Measurements from ENCODE around the gene SEPTIN10. TPM values are rescaled to one million over a fixed set of nuclear protein-coding genes. Genes with fewer than 3 reads are reported as not detected.
A peak's percentile ranks its signal among the peaks of the same experiment; 100 is the strongest.

The SEPTIN10 gene
- total RNA-seq, 1 donor from 2014 or later = 69.2 TPM

DNA sequence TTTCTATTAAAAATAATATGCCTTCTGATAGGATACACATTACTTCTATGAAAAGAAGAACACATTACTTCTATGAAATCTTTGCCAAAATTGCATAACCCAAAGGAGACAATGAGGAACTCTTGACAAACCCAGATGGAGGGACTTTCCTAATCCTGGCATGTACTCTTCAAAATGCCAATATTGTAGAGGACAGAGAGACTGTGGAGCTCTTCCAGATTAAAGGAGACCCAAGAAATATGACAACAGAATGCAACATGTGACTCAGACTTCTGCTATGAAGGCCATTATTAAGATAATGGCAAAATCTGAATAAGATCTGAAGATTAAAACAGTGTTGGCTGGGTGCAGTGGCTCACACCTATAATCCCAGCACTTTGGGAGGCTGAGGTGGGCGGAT, 22.6 kb upstream of the SEPTIN10 start:
- Mint-ChIP-seq H3K4me1 (peaks cover 22% of the 10 kb centered on the region), H3K27ac (no peak overlapping the region), H3K27me3 (ENCODE audit: low read depth) (no peaks in the 10 kb centered on the region), H3K4me3 (no peak overlapping the region), H3K9me3 (no peaks in the 10 kb centered on the region), H3K36me3 (no peaks in the 10 kb centered on the region)
- no peak for DNase-seq (ENCODE audit: low spot score in 2 of 2, unreplicated experiment in 2 of 2)
- TF ChIP-seq, protein P1, sequence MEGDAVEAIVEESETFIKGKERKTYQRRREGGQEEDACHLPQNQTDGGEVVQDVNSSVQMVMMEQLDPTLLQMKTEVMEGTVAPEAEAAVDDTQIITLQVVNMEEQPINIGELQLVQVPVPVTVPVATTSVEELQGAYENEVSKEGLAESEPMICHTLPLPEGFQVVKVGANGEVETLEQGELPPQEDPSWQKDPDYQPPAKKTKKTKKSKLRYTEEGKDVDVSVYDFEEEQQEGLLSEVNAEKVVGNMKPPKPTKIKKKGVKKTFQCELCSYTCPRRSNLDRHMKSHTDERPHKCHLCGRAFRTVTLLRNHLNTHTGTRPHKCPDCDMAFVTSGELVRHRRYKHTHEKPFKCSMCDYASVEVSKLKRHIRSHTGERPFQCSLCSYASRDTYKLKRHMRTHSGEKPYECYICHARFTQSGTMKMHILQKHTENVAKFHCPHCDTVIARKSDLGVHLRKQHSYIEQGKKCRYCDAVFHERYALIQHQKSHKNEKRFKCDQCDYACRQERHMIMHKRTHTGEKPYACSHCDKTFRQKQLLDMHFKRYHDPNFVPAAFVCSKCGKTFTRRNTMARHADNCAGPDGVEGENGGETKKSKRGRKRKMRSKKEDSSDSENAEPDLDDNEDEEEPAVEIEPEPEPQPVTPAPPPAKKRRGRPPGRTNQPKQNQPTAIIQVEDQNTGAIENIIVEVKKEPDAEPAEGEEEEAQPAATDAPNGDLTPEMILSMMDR (IDR thresholded peaks at IDR 0.05; ENCODE audit: unreplicated experiment) = no peak

DNA sequence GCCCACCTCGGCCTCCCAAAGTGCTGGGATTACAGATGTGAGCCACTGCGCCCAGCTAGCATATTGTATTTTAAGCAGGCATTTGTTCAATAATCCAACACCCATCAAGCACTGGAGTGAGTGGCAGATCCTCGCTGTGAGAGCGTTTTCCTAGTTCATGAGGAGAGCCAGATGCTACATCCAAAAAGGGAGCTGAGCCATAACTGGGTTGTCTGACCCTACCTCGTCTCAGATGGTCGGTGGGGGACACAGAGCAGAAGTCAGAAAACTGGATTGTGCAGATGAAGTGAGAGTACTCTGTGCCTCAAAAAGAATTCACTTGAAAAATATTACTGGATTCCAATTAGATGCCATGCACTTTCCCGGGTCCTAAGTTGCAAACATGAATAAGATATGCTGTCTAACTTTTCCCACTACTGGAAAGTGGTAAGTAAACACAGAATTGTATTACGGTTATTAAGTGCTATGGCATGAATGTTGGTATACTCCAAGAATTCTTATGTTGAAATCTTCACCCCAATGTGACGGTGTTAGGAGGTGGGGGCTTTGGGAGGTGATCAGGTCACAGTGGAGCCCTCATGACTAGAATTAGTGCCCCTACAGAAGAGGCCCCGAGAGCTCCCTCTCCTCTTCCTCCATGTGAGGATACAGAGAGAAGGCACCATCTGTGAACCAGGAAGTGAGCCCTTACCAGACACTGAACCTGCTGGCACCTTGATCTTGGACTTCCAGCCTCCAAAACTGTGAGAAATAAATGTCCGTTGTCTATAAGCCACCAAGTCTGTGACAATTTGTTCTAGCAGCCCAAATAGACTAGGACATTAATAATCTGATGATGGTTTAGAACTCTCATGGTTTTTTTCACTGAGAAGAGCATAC, 21.9 kb upstream of the SEPTIN10 start:
- H3K4me1 Mint-ChIP-seq = peaks cover 22% of the 10 kb centered on the region
- no peak overlapping the region for H3K4me3 Mint-ChIP-seq
- no peaks in the 10 kb centered on the region for H3K36me3 Mint-ChIP-seq
- DNase-seq (ENCODE audit: low spot score in 2 of 2, unreplicated experiment in 2 of 2) = no peak
- H3K9me3 Mint-ChIP-seq = no peaks in the 10 kb centered on the region
- no peak overlapping the region for H3K27ac Mint-ChIP-seq
- H3K27me3 Mint-ChIP-seq (ENCODE audit: low read depth) = no peaks in the 10 kb centered on the region
- TF ChIP-seq, protein P1 (IDR thresholded peaks at IDR 0.05; ENCODE audit: unreplicated experiment) = no peak

DNA sequence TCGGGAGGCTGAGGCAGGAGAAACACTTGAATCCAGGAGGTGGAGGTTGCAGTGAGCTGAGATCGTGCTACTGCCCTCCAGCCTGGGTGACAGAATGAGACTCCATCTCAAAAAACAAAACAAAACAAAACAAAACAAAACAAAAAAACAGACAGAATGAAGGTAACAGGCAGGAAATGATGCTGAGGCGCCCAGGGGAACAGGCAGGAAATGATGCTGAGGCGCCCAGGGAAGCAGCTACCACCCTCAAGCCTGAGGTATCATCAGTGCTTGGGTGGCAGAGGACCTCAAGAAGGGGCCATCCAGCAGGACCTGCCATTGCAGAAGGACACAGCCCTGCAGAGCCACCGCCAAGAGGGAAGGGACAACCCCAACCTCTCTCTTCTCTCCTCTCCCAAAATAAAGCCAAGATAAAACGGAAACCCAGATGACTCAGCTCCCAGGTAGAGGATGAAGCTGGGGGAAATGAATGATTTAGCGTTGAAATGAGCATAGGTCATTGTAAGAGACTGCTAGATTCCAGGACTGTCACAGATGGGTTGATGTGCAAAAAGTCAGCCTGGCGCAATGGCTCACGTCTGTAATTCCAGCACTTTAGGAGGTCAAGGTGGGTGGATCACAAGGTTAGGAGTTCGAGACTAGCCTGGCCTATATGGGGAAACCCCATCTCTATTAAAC, 19.7 kb upstream of the SEPTIN10 start:
- H3K4me3 Mint-ChIP-seq = no peak overlapping the region
- no peak overlapping the region for H3K27ac Mint-ChIP-seq
- H3K4me1 Mint-ChIP-seq = peaks cover 32% of the 10 kb centered on the region
- no peaks in the 10 kb centered on the region for H3K36me3 Mint-ChIP-seq
- DNase-seq (ENCODE audit: low spot score in 2 of 2, unreplicated experiment in 2 of 2) = no peak
- TF ChIP-seq, protein P1 (IDR thresholded peaks at IDR 0.05; ENCODE audit: unreplicated experiment) = no peak
- no peaks in the 10 kb centered on the region for H3K9me3 Mint-ChIP-seq
- no peaks in the 10 kb centered on the region for H3K27me3 Mint-ChIP-seq (ENCODE audit: low read depth)

DNA sequence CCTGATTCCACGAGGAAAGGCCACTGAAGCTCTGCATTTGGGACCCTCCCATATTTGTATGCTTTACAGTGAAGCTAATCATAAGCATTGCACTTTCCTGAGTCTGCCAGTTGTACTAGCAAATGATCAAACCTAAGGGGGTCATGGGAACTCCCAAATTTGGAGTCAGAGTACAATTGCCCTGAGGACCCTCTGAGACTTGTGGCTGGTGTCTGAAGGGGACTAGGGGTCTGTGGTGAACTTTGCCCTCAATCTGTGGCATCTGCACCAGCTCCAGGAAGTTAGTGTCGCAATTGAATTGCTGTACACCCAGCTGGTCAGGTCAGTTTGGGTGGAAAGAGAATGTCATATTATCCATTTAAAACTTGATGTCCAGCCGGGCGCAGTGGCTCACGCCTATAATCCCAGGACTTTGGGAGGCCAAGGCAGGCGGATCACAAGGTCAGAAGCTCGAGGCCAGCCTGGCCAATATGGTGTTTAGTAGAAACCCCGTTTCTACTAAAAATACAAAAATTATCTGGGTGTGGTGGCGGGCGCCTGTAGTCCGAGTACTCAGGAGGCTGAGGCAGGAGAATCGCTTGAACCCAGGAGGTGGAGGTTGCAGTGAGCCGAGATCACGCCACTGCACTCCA, 18.5 kb upstream of the SEPTIN10 start:
- Mint-ChIP-seq H3K4me3 (no peak overlapping the region), H3K27me3 (ENCODE audit: low read depth) (no peaks in the 10 kb centered on the region), H3K36me3 (no peaks in the 10 kb centered on the region), H3K9me3 (no peaks in the 10 kb centered on the region), H3K4me1 (peaks cover 31% of the 10 kb centered on the region), H3K27ac (peak overlapping the region; percentile 9)
- DNase-seq (ENCODE audit: low spot score in 2 of 2, unreplicated experiment in 2 of 2) = no peak
- TF ChIP-seq, protein P1 (IDR thresholded peaks at IDR 0.05; ENCODE audit: unreplicated experiment) = no peak

DNA sequence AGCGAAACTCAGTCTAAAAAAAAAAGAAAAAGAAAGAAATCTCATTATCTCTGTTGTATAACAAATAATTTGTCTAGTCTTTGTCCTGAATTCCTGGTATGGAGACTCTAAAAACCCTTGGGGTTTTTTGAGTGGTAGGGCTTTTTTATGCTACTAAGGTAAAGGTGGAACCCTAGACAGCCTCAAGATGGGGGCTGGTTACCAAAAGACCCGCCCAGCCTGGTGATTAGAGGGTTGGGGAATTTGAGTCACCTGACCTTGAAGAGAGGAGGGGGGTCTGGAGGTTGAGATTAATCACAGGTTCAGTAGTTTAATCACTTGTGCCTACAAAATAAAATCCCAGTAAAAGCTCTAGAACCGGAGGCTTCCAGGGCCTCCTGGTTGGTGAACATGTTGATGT, 18.0 kb upstream of the SEPTIN10 start:
- no peaks in the 10 kb centered on the region for H3K36me3 Mint-ChIP-seq
- peak overlapping the region; percentile 9 for H3K27ac Mint-ChIP-seq
- TF ChIP-seq, protein P1 (IDR thresholded peaks at IDR 0.05; ENCODE audit: unreplicated experiment) = no peak
- H3K9me3 Mint-ChIP-seq = no peaks in the 10 kb centered on the region
- H3K27me3 Mint-ChIP-seq (ENCODE audit: low read depth) = no peaks in the 10 kb centered on the region
- DNase-seq (ENCODE audit: low spot score in 2 of 2, unreplicated experiment in 2 of 2) = no peak
- no peak overlapping the region for H3K4me3 Mint-ChIP-seq
- H3K4me1 Mint-ChIP-seq = peaks cover 27% of the 10 kb centered on the region

All from mesothelial cell of epicardium (in vitro differentiated cells).